ENCODE results near the gene SNX11.
"Not testable (repeated sequence)": the region's sequence is repeated elsewhere in the genome, so short reads cannot be mapped to it uniquely, and the experiment has no call there.

Gene SNX11

DNA sequence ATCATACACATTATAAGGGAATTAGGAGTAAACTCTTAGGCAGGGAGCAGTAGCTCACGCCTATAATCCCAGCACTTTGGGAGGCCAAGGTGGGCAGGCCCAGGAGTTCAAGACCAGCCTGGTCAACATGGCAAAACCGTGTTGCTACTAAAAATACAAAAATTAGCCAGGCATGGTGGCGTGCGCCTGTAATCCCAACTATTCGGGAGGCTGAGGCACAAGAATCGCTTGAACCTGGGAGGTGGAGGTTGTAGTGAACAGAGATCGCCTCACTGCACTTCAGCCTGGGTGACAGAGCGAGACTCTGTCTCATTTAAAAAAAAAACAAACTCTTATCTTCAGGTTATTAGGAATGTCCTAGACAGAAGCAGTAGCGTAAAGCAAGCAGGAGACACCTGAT is 34.8 kb upstream of the SNX11 start:
- not testable (repeated sequence) for H3K9me3 ChIP-seq (ENCODE audit: low read length); H3K27me3 ChIP-seq (ENCODE audit: insufficient read depth, low read length); H3K4me1 ChIP-seq (ENCODE audit: insufficient read depth, low read length); H2AFZ ChIP-seq (ENCODE audit: low read depth, low read length); H3K4me3 ChIP-seq (ENCODE audit: low read length)
- H3K36me3 ChIP-seq (ENCODE audit: insufficient read depth, low read length) = peaks cover 61% of the 10 kb centered on the region

DNA sequence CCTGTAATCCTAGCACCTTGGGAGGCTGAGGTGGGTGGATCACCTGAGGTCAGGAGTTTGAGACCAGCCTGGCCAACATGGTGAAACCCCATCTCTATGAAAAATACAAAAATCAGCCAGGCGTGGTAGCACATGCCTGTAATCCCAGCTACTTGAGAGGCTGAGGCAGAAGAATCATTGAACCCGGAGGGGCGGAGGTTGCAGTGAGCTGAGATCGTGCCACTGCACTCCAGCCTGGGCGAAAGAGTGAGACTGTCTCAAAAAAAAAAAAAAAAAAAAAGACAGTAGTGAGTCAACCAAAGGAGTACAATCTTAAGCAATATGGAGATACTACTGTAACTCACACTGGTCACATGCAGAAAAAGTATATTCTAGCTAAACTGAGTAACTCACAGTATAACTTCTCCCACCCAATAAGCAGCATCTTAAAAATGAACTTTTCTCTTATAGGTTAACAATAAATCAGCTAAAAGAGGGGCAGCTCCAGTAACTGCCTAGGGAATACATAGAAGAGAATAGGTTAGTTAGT is 33.9 kb upstream of the SNX11 start:
- not testable (repeated sequence) for H3K4me1 ChIP-seq (ENCODE audit: insufficient read depth, low read length)

DNA sequence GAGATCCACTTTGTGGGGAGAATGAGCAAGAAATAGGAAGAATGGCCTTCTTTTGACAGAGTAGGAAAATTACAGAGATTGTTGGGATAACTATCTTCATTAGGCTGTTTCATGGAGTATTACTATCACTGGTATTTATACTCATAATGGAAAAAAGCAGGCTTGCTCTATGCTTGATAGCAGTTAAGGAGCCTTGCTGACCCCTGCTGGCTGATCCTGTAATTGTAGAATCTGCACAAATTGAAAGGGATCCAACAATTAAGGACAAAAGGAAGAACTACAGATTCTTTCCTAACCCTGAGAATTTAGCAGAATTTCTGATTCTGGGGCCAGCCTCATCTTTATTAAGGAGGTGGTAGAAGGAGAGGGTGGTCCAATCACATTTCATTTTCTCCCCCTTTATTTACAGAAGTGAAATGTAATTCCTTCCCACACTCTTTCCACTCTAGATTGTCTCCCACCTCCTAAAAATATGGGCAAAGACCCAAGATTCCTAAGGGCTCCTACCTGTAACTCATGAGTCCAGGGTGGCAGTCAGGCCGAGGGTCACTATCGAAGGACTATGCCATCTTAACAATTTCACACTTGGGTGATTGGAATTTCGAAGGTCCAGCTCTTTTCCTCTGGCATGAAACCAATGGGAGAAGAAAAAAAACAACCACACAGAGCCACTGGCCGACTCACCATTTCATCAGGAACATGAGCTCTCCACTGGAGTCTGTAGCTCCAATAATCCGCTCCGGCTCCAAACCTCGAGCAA is 33.1 kb upstream of the SNX11 start:
- peaks cover 2% of the 10 kb centered on the region for H3K4me1 ChIP-seq (ENCODE audit: insufficient read depth, low read length)
- H2AFZ ChIP-seq (ENCODE audit: low read depth, low read length) = no peak overlapping the region
- no peak overlapping the region for H3K4me3 ChIP-seq (ENCODE audit: low read length)
- no peaks in the 10 kb centered on the region for H3K9me3 ChIP-seq (ENCODE audit: low read length)
- no peaks in the 10 kb centered on the region for H3K27me3 ChIP-seq (ENCODE audit: insufficient read depth, low read length)
- peaks cover 53% of the 10 kb centered on the region for H3K36me3 ChIP-seq (ENCODE audit: insufficient read depth, low read length)

More for the DNA sequence above, 33.9 kb upstream of the SNX11 start:
- H3K36me3 ChIP-seq (ENCODE audit: insufficient read depth, low read length) = peaks cover 57% of the 10 kb centered on the region
- not testable (repeated sequence) for H3K9me3 ChIP-seq (ENCODE audit: low read length); H3K4me3 ChIP-seq (ENCODE audit: low read length); H2AFZ ChIP-seq (ENCODE audit: low read depth, low read length); H3K27me3 ChIP-seq (ENCODE audit: insufficient read depth, low read length)

DNA sequence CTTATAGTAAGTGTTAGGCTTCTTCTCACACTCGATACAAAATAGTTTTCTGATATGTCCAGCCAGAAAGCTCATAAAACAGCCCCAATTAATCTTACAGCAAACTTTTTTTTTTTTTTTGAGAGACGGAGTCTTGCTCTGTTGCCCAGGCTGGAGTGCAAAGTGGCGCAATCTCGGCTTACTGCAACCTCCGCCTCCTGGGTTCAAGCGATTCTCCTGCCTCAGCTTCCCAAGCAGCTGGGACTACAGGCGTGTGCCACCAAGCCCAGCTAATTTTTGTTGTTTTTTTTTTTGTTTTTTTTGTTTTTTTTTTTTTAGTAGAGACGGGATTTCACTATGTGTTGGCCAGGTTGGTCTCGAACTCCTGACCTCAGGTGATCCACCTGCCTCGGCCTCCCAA is 30.4 kb upstream of the SNX11 start:
- not testable (repeated sequence) for H3K9me3 ChIP-seq (ENCODE audit: low read length); H2AFZ ChIP-seq (ENCODE audit: low read depth, low read length); H3K4me3 ChIP-seq (ENCODE audit: low read length); H3K4me1 ChIP-seq (ENCODE audit: insufficient read depth, low read length); H3K27me3 ChIP-seq (ENCODE audit: insufficient read depth, low read length)
- peaks cover 32% of the 10 kb centered on the region for H3K36me3 ChIP-seq (ENCODE audit: insufficient read depth, low read length)

DNA sequence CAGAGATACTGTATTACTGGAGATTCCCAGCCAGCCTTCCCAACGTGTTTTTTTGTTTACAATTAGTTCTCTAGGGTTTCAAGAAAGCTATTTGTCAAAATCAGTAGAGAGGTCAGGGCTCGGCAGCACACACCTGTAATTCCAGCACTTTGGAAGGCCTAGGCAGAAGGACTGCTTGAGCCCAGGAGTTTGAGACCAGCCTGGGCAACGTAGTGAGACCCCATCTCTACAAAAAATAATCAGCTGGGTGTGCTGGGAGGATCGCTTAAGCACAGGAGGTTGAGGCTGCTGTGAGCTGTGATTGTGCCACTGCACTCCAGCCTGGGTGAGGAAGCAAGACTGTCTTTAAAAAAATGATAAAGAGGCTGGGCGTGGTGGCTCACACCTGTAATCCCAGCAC is 25.7 kb upstream of the SNX11 start:
- Histone ChIP-seq H3K27me3 (ENCODE audit: insufficient read depth, low read length) (no peaks in the 10 kb centered on the region), H3K36me3 (ENCODE audit: insufficient read depth, low read length) (peaks cover 2% of the 10 kb centered on the region), H3K4me3 (ENCODE audit: low read length) (no peak overlapping the region), H3K4me1 (ENCODE audit: insufficient read depth, low read length) (peaks cover 5% of the 10 kb centered on the region), H3K9me3 (ENCODE audit: low read length) (no peaks in the 10 kb centered on the region), H2AFZ (ENCODE audit: low read depth, low read length) (no peak overlapping the region)

DNA sequence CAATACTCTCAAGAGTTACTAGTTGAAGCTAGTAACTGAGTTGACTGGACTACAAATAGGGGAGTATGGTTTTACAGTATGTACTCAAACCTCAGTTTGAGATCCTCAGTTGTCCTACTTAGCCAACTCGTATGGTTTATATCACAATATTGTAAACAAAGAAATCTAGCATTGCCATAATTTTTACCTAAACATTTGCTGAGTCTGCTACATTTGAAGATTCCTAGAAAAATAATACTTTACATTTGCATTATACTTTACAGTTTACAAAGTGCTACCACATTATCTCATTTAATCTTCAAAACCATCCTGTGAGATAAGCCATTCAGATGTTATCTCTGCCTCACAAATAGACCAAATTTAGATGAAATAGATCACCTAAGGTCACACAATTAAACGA is 22.6 kb upstream of the SNX11 start:
- H3K4me1 ChIP-seq (ENCODE audit: insufficient read depth, low read length) = peaks cover 5% of the 10 kb centered on the region
- peaks cover under 1% of the 10 kb centered on the region for H3K36me3 ChIP-seq (ENCODE audit: insufficient read depth, low read length)
- no peaks in the 10 kb centered on the region for H3K27me3 ChIP-seq (ENCODE audit: insufficient read depth, low read length)
- H3K4me3 ChIP-seq (ENCODE audit: low read length) = no peak overlapping the region
- no peaks in the 10 kb centered on the region for H3K9me3 ChIP-seq (ENCODE audit: low read length)
- H2AFZ ChIP-seq (ENCODE audit: low read depth, low read length) = no peak overlapping the region

DNA sequence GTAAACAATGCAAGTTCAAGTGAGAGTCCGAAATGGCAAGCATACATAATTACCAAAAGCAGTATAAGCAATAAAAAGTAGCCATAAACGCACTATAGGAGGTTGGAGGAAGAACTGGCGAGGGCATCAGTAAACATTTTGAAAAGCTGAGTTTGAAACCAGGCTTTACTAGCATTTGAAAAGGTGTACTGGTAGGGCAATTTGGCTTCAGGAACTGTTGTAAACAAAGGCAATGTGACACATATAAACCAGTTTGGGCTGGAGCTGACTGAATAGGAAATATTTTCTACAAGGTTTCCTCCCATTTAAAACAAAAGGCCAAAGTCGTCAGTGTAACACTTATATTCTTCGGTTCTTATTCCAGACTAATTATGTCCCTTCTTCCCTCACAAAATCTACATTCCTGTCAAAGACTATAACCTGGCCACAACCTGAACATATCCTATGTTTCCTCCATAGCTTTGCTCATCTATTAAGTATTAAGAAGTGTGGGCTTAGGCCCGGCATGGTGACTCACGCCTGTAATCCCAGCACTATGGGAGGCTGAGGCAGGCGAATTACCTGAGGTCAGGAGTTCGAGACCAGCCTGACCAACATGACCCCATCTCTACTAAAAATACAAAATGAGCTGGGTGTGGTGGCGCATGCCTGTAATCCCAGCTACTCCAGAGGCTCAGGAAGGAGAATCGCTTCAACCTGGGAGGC is 14.1 kb upstream of the SNX11 start:
- no peak overlapping the region for H2AFZ ChIP-seq (ENCODE audit: low read depth, low read length)
- no peaks in the 10 kb centered on the region for H3K9me3 ChIP-seq (ENCODE audit: low read length)
- H3K27me3 ChIP-seq (ENCODE audit: insufficient read depth, low read length) = no peaks in the 10 kb centered on the region
- H3K36me3 ChIP-seq (ENCODE audit: insufficient read depth, low read length) = peaks cover 20% of the 10 kb centered on the region
- no peaks in the 10 kb centered on the region for H3K4me1 ChIP-seq (ENCODE audit: insufficient read depth, low read length)
- H3K4me3 ChIP-seq (ENCODE audit: low read length) = no peak overlapping the region

DNA sequence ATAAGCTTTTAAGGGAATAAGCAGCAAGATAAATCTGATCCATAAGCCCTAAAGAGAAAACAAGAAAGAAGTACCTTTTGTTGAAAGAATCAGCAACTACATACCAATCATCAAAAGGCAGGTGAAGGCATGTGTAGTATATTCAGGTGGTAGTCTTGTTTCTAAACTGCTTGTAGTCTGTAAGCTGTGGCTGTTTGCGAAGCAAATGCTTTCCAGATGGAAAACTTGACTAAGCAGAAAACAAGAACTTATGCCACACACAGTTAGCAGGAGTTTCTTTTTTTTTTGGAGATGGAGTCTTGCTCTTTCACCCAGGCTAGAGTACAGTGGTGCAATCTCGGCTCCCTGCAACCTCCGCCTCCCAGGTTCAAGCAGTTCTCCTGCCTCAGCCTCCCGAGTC is 12.0 kb upstream of the SNX11 start:
- Histone ChIP-seq H3K27me3 (ENCODE audit: insufficient read depth, low read length) (no peaks in the 10 kb centered on the region), H3K9me3 (ENCODE audit: low read length) (no peaks in the 10 kb centered on the region), H3K4me3 (ENCODE audit: low read length) (no peak overlapping the region), H3K4me1 (ENCODE audit: insufficient read depth, low read length) (peaks cover 6% of the 10 kb centered on the region), H2AFZ (ENCODE audit: low read depth, low read length) (no peak overlapping the region), H3K36me3 (ENCODE audit: insufficient read depth, low read length) (peaks cover 19% of the 10 kb centered on the region)

DNA sequence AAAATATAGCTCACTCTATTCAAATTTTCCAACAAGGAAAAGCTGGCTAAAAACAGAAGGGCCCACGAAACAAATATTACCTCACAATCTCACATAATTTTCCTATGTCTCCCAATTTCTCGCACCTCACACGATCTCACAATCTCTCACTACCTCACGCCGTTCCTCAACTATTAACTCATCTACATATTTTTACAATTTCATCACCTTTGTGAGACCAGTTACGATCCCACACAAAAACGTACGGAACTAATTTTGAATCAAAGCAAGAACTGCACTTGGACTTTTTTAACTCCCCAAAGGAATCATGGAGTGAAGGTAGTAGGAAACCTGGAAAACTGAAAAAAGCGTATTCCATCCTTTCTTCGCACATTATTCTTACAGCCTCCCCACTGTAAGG is 7.4 kb upstream of the SNX11 start:
- Histone ChIP-seq H3K9me3 (ENCODE audit: low read length) (no peaks in the 10 kb centered on the region), H3K4me3 (ENCODE audit: low read length) (peak overlapping the region; percentile 55), H2AFZ (ENCODE audit: low read depth, low read length) (peak overlapping the region; percentile 83), H3K36me3 (ENCODE audit: insufficient read depth, low read length) (peaks cover 2% of the 10 kb centered on the region), H3K27me3 (ENCODE audit: insufficient read depth, low read length) (no peaks in the 10 kb centered on the region), H3K4me1 (ENCODE audit: insufficient read depth, low read length) (peaks cover 6% of the 10 kb centered on the region)

DNA sequence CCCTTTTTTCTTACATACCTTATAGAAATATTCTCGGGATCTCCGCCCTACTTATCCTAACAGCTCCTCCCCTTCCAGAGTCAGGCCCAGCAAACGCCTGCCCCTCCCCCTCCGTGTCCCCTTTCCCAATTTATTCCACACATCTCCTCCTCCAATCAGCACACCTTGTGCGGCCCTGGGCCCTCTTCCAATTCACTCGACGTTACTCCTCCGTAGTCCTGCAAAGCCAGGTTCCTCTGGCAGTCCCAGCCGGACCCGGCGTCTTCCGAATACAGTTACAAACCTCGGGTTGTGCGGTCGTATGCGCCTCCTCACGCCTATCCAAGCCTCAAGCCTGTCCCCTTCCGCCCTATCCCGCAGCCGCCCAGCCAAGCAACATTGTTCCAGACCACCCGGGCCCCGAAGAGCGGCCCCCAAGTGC is 7.0 kb upstream of the SNX11 start:
- peaks cover 6% of the 10 kb centered on the region for H3K4me1 ChIP-seq (ENCODE audit: insufficient read depth, low read length)
- peaks cover under 1% of the 10 kb centered on the region for H3K36me3 ChIP-seq (ENCODE audit: insufficient read depth, low read length)
- H3K9me3 ChIP-seq (ENCODE audit: low read length) = no peaks in the 10 kb centered on the region
- H2AFZ ChIP-seq (ENCODE audit: low read depth, low read length) = peak overlapping the region; percentile 83
- H3K4me3 ChIP-seq (ENCODE audit: low read length) = peak overlapping the region; percentile 55
- H3K27me3 ChIP-seq (ENCODE audit: insufficient read depth, low read length) = no peaks in the 10 kb centered on the region

DNA sequence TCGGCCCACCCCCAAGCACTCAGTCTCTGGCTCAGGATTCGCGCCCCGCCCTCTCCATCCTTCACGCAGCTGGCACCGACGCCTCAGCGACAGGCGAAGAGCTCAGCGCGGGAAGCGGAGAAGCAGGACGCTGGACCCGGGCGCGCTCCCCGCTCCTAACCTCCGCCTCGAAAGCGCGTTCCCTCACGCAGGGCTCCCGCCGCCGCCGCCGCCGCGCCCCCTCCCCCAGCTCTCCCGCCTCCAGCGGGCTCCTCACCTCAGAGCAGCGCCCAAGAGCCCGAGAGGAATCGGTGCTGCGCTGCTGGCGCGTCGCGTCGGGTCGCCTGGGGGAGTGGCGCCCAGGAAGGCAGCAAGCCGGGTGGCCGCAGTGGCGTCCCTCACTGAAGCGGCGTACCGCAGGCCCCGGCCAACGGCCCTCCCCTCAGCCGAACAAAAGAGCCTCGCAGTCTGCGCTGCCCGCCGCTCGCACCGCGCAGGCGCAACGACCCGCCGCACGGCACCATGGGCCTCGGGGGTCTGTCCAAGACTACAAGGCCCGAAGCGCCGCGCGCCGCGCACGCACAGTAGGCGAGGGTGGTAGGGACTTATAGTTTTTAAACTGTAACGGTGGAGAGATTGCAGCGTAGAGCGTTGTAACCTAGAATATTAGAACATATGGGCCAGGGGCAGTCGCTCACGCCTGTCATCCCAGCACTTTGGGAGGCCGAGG is 6.4 kb upstream of the SNX11 start, which contains the start of gene CBX1:
CBX1 (minus strand) TSS at position 467 of the 709 bp plus-strand sequence. CDS start 24,474 bp downstream, outside the sequence.
- Histone ChIP-seq H3K36me3 (ENCODE audit: insufficient read depth, low read length) (no peaks in the 10 kb centered on the region), H3K27me3 (ENCODE audit: insufficient read depth, low read length) (no peaks in the 10 kb centered on the region), H3K4me3 (ENCODE audit: low read length) (peak within 1 kb of the TSS; percentile 55), H2AFZ (ENCODE audit: low read depth, low read length) (peak within 1 kb of the TSS; percentile 83), H3K9me3 (ENCODE audit: low read length) (no peaks in the 10 kb centered on the region), H3K4me1 (ENCODE audit: insufficient read depth, low read length) (peaks cover 6% of the 10 kb centered on the region)

DNA sequence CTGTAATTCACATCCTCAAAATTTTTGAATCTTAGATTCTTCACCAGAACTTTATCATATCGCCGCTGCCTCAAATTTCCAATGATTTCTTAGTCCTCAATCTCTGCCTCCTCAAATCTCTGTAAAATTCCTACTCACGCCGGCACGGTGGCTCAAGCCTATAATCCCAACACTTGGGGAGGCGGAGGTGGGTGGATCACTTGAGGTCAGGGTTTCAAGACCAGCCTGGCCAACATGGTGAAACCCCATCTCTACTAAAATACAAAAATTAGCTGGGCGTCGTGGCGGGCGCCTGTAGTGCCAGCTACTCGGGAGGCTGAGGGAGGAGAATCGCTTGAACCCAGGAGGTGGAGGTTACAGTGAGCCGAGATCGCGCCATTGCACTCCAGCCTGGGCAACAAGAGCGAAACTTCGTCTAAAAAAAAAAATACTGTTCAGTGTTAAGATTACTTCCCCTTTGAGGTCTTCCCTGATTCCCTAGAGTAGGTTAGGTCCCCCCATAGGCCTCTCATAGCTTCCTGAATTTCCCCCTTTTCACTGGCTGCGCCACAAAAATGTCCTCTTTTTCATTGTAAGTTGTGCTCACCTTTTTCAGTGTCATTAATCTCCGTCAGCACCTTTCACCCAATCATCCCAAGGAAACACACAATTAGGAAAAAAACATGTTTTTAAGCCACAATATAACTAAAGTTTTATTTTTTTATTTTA is 5.4 kb upstream of the SNX11 start:
- no peaks in the 10 kb centered on the region for H3K9me3 ChIP-seq (ENCODE audit: low read length)
- H2AFZ ChIP-seq (ENCODE audit: low read depth, low read length) = no peak overlapping the region
- H3K27me3 ChIP-seq (ENCODE audit: insufficient read depth, low read length) = no peaks in the 10 kb centered on the region
- no peaks in the 10 kb centered on the region for H3K36me3 ChIP-seq (ENCODE audit: insufficient read depth, low read length)
- H3K4me1 ChIP-seq (ENCODE audit: insufficient read depth, low read length) = peaks cover 9% of the 10 kb centered on the region
- no peak overlapping the region for H3K4me3 ChIP-seq (ENCODE audit: low read length)
